Measurements from ENCODE around the gene ANKRD13D.
A peak's percentile ranks its signal among the peaks of the same experiment; 100 is the strongest.
"Not testable (repeated sequence)": the region's sequence is repeated elsewhere in the genome, so short reads cannot be mapped to it uniquely, and the experiment has no call there.

ANKRD13D gene

DNA sequence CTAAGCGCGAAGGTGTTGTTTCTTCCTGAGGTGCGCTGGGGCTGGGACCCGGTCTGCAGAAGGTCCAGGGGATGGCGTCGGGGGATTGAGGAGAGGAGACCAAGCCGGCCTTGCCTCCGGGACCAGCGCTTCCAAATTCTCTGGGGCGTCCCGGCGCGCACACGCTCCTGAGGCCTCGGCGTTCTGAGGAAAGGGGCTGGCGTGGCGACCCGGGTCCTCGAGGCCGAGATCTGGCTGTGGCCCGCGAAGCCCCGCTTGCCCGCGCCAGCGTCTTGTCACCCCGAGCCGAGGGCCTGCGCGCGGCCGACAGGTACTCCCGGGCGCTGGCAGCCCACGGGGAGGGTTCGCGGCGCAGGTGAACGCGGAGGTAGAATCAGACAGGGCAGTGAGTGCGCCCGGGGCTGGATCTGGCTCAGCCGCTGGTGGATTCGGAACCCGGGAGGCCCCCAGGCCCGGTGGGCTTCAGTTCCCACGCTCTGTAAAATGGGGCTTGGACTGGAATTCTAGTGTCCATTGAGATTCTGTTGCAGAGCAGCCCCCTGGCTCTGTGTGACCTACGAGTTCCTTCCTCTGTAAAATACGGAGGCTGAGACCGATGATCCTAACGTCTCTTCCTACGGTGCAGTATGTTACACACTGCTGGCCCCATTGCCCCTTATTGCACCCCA is 28.9 kb downstream of the ANKRD13D start:
- Mint-ChIP-seq H3K27ac (peak overlapping the region; percentile 99), H3K27me3 (ENCODE audit: low read depth) (peaks cover 7% of the 10 kb centered on the region), H3K4me1 (ENCODE audit: low read depth) (peaks cover 34% of the 10 kb centered on the region), H3K9me3 (no peaks in the 10 kb centered on the region), H3K4me3 (peak overlapping the region; percentile 99), H3K36me3 (ENCODE audit: low read depth) (peaks cover 4% of the 10 kb centered on the region)

- not testable (repeated sequence) for H3K27ac Mint-ChIP-seq; H3K9me3 Mint-ChIP-seq; H3K27me3 Mint-ChIP-seq (ENCODE audit: low read depth); H3K36me3 Mint-ChIP-seq (ENCODE audit: low read depth)
- H3K4me1 Mint-ChIP-seq (ENCODE audit: low read depth), result peaks cover 27% of the 10 kb centered on the region
- peak overlapping the region; percentile 99 for H3K4me3 Mint-ChIP-seq
Measured at GRCh38 chr11:67318876-67319275, 29.8 kb downstream of the ANKRD13D start.

DNA sequence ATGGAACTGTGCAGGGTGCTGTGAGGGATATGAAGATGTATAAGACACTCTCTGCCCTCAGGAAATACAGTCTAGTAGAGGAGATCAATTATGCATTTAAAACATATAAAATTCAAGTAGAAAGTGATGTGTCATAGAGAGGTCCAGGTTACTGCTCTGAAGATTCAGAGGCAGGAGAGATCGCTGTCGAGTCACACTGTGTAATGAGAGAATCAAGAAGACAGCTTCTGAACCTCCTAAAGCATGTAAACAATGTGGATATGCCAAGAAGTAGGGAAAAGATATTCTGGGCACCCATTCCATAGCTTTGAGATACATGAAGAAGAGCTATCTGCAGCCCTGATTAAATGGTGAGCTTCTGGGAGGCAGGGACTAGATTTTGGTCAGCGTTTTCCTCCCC is 30.9 kb downstream of the ANKRD13D start:
- no peak overlapping the region for H3K27ac Mint-ChIP-seq
- H3K4me3 Mint-ChIP-seq, result no peak overlapping the region
- no peaks in the 10 kb centered on the region for H3K9me3 Mint-ChIP-seq
- peaks cover 23% of the 10 kb centered on the region for H3K4me1 Mint-ChIP-seq (ENCODE audit: low read depth)
- peaks cover 7% of the 10 kb centered on the region for H3K27me3 Mint-ChIP-seq (ENCODE audit: low read depth)
- H3K36me3 Mint-ChIP-seq (ENCODE audit: low read depth), result peaks cover 1% of the 10 kb centered on the region

GRCh38 chr11:67320691-67321090 is 31.6 kb downstream of the ANKRD13D start:
- H3K36me3 Mint-ChIP-seq (ENCODE audit: low read depth), result peaks cover 1% of the 10 kb centered on the region
- H3K27ac Mint-ChIP-seq, result no peak overlapping the region
- peaks cover 16% of the 10 kb centered on the region for H3K4me1 Mint-ChIP-seq (ENCODE audit: low read depth)
- peaks cover 7% of the 10 kb centered on the region for H3K27me3 Mint-ChIP-seq (ENCODE audit: low read depth)
- no peak overlapping the region for H3K4me3 Mint-ChIP-seq
- H3K9me3 Mint-ChIP-seq, result no peaks in the 10 kb centered on the region

- H3K4me1 Mint-ChIP-seq (ENCODE audit: low read depth), result peaks cover 16% of the 10 kb centered on the region
- peaks cover 1% of the 10 kb centered on the region for H3K36me3 Mint-ChIP-seq (ENCODE audit: low read depth)
- peaks cover 7% of the 10 kb centered on the region for H3K27me3 Mint-ChIP-seq (ENCODE audit: low read depth)
- H3K27ac Mint-ChIP-seq, result no peak overlapping the region
- no peaks in the 10 kb centered on the region for H3K9me3 Mint-ChIP-seq
- no peak overlapping the region for H3K4me3 Mint-ChIP-seq
Measured at GRCh38 chr11:67321313-67321871, 32.3 kb downstream of the ANKRD13D start.

- Mint-ChIP-seq H3K27ac (no peak overlapping the region), H3K27me3 (ENCODE audit: low read depth) (peaks cover 7% of the 10 kb centered on the region), H3K36me3 (ENCODE audit: low read depth) (peaks cover 1% of the 10 kb centered on the region), H3K4me3 (no peak overlapping the region), H3K4me1 (ENCODE audit: low read depth) (peaks cover 13% of the 10 kb centered on the region), H3K9me3 (no peaks in the 10 kb centered on the region)
Measured at GRCh38 chr11:67322049-67322448, 32.9 kb downstream of the ANKRD13D start.

GRCh38 chr11:67323526-67323925 is 34.4 kb downstream of the ANKRD13D start:
- no peak overlapping the region for H3K27ac Mint-ChIP-seq
- peaks cover 7% of the 10 kb centered on the region for H3K4me1 Mint-ChIP-seq (ENCODE audit: low read depth)
- no peaks in the 10 kb centered on the region for H3K36me3 Mint-ChIP-seq (ENCODE audit: low read depth)
- peaks cover 2% of the 10 kb centered on the region for H3K27me3 Mint-ChIP-seq (ENCODE audit: low read depth)
- no peaks in the 10 kb centered on the region for H3K9me3 Mint-ChIP-seq
- H3K4me3 Mint-ChIP-seq, result no peak overlapping the region

DNA sequence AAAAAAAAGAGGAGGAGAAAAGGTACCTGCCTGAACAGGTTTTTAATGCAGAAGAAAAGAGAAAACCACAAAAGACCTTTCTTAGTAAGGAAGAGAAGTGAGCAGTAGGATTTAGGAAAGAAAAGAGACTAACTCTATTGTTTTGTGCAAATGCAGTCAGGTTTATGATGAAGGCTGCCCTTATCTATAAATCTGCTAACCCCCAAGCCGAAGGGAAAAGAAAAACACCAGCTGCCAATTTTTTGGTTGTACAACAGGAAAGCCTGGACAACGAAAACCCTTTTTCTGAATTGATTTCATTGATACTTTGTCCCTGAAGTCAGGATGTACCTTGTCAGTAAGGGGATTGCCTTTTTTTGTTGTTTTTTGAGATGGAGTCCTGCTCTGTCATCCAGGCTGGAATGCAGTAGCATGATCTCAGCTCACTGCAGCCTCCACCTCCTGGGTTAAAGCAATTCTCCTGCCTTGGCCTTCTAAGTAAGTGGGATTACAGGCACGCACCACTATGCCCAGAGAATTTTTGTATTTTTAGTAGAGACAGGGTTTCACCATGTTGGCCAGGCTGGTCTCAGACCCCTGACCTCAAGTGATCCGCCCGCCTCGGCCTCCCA is 43.1 kb downstream of the ANKRD13D start:
- Mint-ChIP-seq H3K27me3 (ENCODE audit: low read depth) (no peaks in the 10 kb centered on the region), H3K4me3 (no peak overlapping the region), H3K27ac (no peak overlapping the region), H3K4me1 (ENCODE audit: low read depth) (no peaks in the 10 kb centered on the region), H3K9me3 (no peaks in the 10 kb centered on the region), H3K36me3 (ENCODE audit: low read depth) (no peaks in the 10 kb centered on the region)

GRCh38 chr11:67337257-67337656 is 48.2 kb downstream of the ANKRD13D start:
- Mint-ChIP-seq H3K27me3 (ENCODE audit: low read depth) (no peaks in the 10 kb centered on the region), H3K4me3 (no peak overlapping the region), H3K27ac (no peak overlapping the region), H3K4me1 (ENCODE audit: low read depth) (no peaks in the 10 kb centered on the region), H3K9me3 (no peaks in the 10 kb centered on the region), H3K36me3 (ENCODE audit: low read depth) (no peaks in the 10 kb centered on the region)

DNA sequence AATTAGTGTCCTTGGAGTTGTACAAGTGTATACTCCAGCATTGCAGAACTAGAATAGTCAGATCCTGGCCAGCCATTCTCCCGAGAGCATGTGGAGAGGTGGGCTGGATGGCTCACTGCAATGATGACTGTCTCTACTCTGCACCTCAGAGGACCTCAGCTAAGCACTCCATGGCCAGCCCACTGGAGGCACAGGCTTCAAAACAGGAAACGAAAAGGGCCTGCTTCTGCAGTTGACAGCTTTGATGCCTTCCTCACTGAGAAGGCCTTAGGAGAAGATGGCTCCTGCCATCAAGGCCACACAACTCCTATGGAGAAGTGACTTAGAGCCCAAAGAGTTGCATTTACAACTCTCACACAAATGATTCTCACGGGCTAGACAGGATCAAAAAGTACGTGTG is 55.2 kb downstream of the ANKRD13D start:
- H3K36me3 Mint-ChIP-seq (ENCODE audit: low read depth), result no peaks in the 10 kb centered on the region
- H3K4me1 Mint-ChIP-seq (ENCODE audit: low read depth), result peaks cover 28% of the 10 kb centered on the region
- no peaks in the 10 kb centered on the region for H3K9me3 Mint-ChIP-seq
- no peak overlapping the region for H3K4me3 Mint-ChIP-seq
- H3K27ac Mint-ChIP-seq, result peak overlapping the region; percentile 78
- H3K27me3 Mint-ChIP-seq (ENCODE audit: low read depth), result no peaks in the 10 kb centered on the region

GRCh38 chr11:67345247-67345919 is 56.3 kb downstream of the ANKRD13D start:
- H3K27ac Mint-ChIP-seq, result peak overlapping the region; percentile 73
- H3K36me3 Mint-ChIP-seq (ENCODE audit: low read depth), result no peaks in the 10 kb centered on the region
- H3K4me1 Mint-ChIP-seq (ENCODE audit: low read depth), result peaks cover 30% of the 10 kb centered on the region
- no peak overlapping the region for H3K4me3 Mint-ChIP-seq
- H3K9me3 Mint-ChIP-seq, result no peaks in the 10 kb centered on the region
- H3K27me3 Mint-ChIP-seq (ENCODE audit: low read depth), result no peaks in the 10 kb centered on the region

DNA sequence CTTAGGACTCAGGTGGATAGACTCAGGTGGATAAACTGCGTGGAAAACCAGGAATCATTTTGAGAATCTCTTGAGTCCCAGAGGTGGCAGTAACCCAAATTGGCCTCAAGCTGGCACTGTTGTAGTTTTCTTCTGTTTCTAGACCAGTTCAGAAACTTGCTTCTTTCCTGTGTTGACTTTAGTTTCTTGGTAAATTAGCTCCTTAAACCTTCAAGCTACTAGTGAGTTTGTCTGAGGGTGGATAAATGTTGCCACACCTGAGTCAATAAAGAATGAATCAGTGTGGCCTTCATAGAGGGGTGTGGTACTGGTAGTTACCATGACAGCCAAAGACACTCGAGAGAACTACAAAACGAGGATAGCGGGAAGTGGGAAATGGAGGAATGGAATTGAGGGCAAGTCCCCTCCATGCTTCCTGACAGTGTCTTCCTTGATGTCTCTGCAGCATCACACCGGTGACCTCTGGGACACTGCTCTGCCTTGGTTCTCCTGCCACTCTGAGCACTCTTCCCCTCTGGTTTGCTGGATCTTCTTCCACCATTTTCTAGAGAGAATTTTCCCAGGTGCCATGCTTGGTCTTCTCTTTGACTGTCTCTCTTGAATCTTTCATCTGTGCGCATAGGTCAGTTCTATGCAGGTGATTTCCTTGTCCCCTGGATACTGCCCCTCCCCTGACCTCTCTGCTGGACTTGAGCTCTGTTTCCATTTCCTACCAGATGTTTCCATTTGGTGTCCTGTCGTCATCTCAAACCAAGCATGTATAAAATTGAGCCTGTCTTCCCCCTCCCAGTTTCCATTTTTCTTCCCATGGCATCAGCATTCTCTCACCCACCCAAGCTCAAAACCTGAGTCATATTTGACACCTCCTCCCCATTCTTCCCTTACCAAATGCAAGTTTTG is 57.1 kb downstream of the ANKRD13D start:
- Mint-ChIP-seq H3K4me1 (ENCODE audit: low read depth) (peaks cover 31% of the 10 kb centered on the region), H3K27me3 (ENCODE audit: low read depth) (no peaks in the 10 kb centered on the region), H3K36me3 (ENCODE audit: low read depth) (peaks cover under 1% of the 10 kb centered on the region), H3K4me3 (peak overlapping the region; percentile 18), H3K27ac (peak overlapping the region; percentile 73), H3K9me3 (no peaks in the 10 kb centered on the region)

DNA sequence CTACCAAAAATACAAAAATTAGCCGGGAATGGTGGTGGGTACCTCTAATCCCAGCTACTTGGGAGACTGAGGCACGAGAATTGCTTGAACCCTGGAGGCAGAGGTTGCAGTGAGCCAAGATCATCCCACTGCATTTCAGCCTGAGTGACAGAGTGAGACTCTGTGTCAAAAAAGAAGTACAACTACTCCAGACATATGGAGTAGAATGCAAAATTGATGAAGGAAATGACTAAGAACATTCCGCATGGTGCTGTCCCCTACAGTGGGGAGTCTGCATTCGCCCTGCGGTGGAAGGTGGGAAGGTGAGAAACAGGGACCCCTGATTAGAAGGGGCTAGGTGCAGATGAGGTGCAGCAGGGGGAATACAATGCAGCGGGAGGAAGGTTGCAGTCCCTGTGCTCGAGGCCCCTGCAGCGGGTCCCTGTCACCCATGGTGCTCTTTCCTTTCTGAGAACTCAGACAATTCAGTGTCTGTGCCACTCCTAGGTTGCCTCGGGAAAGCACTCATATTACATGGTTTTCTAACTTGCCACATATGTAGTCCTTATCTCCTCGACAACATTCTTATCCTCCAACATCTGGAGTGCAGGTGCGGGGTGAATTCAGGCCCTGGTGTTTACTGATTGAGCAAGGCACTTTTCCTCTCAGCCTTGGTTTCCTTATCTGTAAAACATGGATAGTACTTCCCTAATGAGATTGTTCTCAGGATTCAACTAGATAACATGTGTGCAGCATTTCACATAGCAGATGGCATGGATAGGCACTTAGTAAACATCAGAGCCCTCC is 59.1 kb downstream of the ANKRD13D start:
- H3K36me3 Mint-ChIP-seq (ENCODE audit: low read depth), result peaks cover 7% of the 10 kb centered on the region
- H3K4me3 Mint-ChIP-seq, result no peak overlapping the region
- no peaks in the 10 kb centered on the region for H3K9me3 Mint-ChIP-seq
- no peak overlapping the region for H3K27ac Mint-ChIP-seq
- H3K27me3 Mint-ChIP-seq (ENCODE audit: low read depth), result no peaks in the 10 kb centered on the region
- peaks cover 40% of the 10 kb centered on the region for H3K4me1 Mint-ChIP-seq (ENCODE audit: low read depth)

Measured in T-helper 1 cell treated with Interleukin-12 subunit alpha and Interleukin-12 subunit beta and Interleukin-4 antibody, amounts not matched to agents 30 μg/mL and 1 μg/mL, for 36 hours (primary cell).